Measurements from ENCODE around the gene AKR7A3. TPM values are rescaled to one million over a fixed set of nuclear protein-coding genes. Genes with fewer than 3 reads are reported as not detected.
A peak's percentile ranks its signal among the peaks of the same experiment; 100 is the strongest.

Gene AKR7A3
- total RNA-seq, 5 donors from 2014 or later (not counting 1 experiment from before 2014, with no cell fraction given), result 0.82 to 2.8 (median 1.1) TPM

GRCh38 chr1:19327301-19327700, 38.7 kb upstream of the AKR7A3 start:
- CTCF ChIA-PET, result no interaction called here
- Histone ChIP-seq H3K27ac (ENCODE audit: low read length) (no peak overlapping the region), H3K4me3 (ENCODE audit: control insufficient read depth in 1 of 2, extremely low read depth in 1 of 2, low read length in 1 of 2) (no peak overlapping the region), H3K9me3 (no peaks in the 10 kb centered on the region), H3K27me3 (replicated peaks in 1 of 2; ENCODE audit: control insufficient read depth in 2 of 2, extremely low read depth in 1 of 2, insufficient read depth in 2 of 2, low read length in 1 of 2) (no peaks in the 10 kb centered on the region), H3K4me1 (ENCODE audit: control insufficient read depth in 1 of 2, extremely low read depth in 1 of 2, insufficient read depth in 2 of 2, low read length in 2 of 2) (no peaks in the 10 kb centered on the region), H3K36me3 (ENCODE audit: control insufficient read depth in 2 of 2, extremely low read depth in 1 of 2, insufficient read depth in 1 of 2, low read length in 1 of 2) (peaks cover 9 to 11% of the 10 kb centered on the region in 2 donors)
- Mint-ChIP-seq H3K27me3 (no peaks in the 10 kb centered on the region), H3K4me3 (no peak overlapping the region), H3K27ac (no peak overlapping the region), H3K9me3 (no peaks in the 10 kb centered on the region), H3K36me3 (peaks cover 13% of the 10 kb centered on the region), H3K4me1 (peaks cover 0 to 5% (median 0%) of the 10 kb centered on the region in 3 donors)
- DNase-seq, result no peak
- POLR2A ChIA-PET, result no interaction called here
- 97% methylated on average over 8 of the region's 16 CpGs for WGBS (ENCODE audit: insufficient coverage)
- no peak for ATAC-seq (replicated peaks in 1 of 4)

GRCh38 chr1:19326748-19327065, 38.1 kb upstream of the AKR7A3 start:
- Mint-ChIP-seq H3K4me1 (peaks cover 0 to 5% (median 0%) of the 10 kb centered on the region in 3 donors), H3K27me3 (no peaks in the 10 kb centered on the region), H3K9me3 (no peaks in the 10 kb centered on the region), H3K4me3 (no peak overlapping the region), H3K36me3 (peaks cover 14% of the 10 kb centered on the region), H3K27ac (no peak overlapping the region)
- no peak overlapping the region for H3K27ac ChIP-seq (ENCODE audit: low read length)
- H3K36me3 ChIP-seq (ENCODE audit: control insufficient read depth in 2 of 2, extremely low read depth in 1 of 2, insufficient read depth in 1 of 2, low read length in 1 of 2), result peaks cover 9 to 11% of the 10 kb centered on the region in 2 donors
- H3K9me3 ChIP-seq, result no peaks in the 10 kb centered on the region
- POLR2A ChIA-PET, result no interaction called here
- H3K27me3 ChIP-seq (replicated peaks in 1 of 2; ENCODE audit: control insufficient read depth in 2 of 2, extremely low read depth in 1 of 2, insufficient read depth in 2 of 2, low read length in 1 of 2), result no peaks in the 10 kb centered on the region
- no peak for DNase-seq
- CTCF ChIA-PET, result interaction anchor here in 1 of 2 donors (0.9 kb wide), 1 partner anchor 14 kb away, joined by 3 read pairs; no protein-coding TSS in a partner anchor
- H3K4me1 ChIP-seq (ENCODE audit: control insufficient read depth in 1 of 2, extremely low read depth in 1 of 2, insufficient read depth in 2 of 2, low read length in 2 of 2), result no peaks in the 10 kb centered on the region
- H3K4me3 ChIP-seq (ENCODE audit: control insufficient read depth in 1 of 2, extremely low read depth in 1 of 2, low read length in 1 of 2), result no peak overlapping the region
- 94% methylated on average over 6 of the region's 6 CpGs for WGBS (ENCODE audit: insufficient coverage)
- no peak for ATAC-seq (replicated peaks in 1 of 4)

GRCh38 chr1:19325958-19326747, 37.6 kb upstream of the AKR7A3 start:
- Histone ChIP-seq H3K9me3 (no peaks in the 10 kb centered on the region), H3K36me3 (ENCODE audit: control insufficient read depth in 2 of 2, extremely low read depth in 1 of 2, insufficient read depth in 1 of 2, low read length in 1 of 2) (peaks cover 9 to 11% of the 10 kb centered on the region in 2 donors), H3K27ac (ENCODE audit: low read length) (no peak overlapping the region), H3K4me3 (ENCODE audit: control insufficient read depth in 1 of 2, extremely low read depth in 1 of 2, low read length in 1 of 2) (no peak overlapping the region), H3K4me1 (ENCODE audit: control insufficient read depth in 1 of 2, extremely low read depth in 1 of 2, insufficient read depth in 2 of 2, low read length in 2 of 2) (no peaks in the 10 kb centered on the region), H3K27me3 (replicated peaks in 1 of 2; ENCODE audit: control insufficient read depth in 2 of 2, extremely low read depth in 1 of 2, insufficient read depth in 2 of 2, low read length in 1 of 2) (no peaks in the 10 kb centered on the region)
- Mint-ChIP-seq H3K4me1 (peaks cover 0 to 5% (median 0%) of the 10 kb centered on the region in 3 donors), H3K4me3 (no peak overlapping the region), H3K27me3 (no peaks in the 10 kb centered on the region), H3K27ac (no peak overlapping the region), H3K9me3 (no peaks in the 10 kb centered on the region), H3K36me3 (peaks cover 14% of the 10 kb centered on the region)
- DNase-seq (no peak), ATAC-seq (replicated peaks in 1 of 4) (no peak)
- CTCF ChIA-PET, result interaction anchor here in 1 of 2 donors (0.9 kb wide), 1 partner anchor 15 kb away, joined by 3 read pairs; no protein-coding TSS in a partner anchor
- WGBS (ENCODE audit: insufficient coverage), result 91% methylated on average over 14 of the region's 32 CpGs
- POLR2A ChIA-PET, result no interaction called here

GRCh38 chr1:19325368-19325957, 36.9 kb upstream of the AKR7A3 start:
- Mint-ChIP-seq H3K27me3 (no peaks in the 10 kb centered on the region), H3K4me1 (peaks cover 0 to 5% (median 0%) of the 10 kb centered on the region in 3 donors), H3K36me3 (peaks cover 14% of the 10 kb centered on the region), H3K9me3 (no peaks in the 10 kb centered on the region), H3K4me3 (no peak overlapping the region), H3K27ac (no peak overlapping the region)
- Histone ChIP-seq H3K27ac (ENCODE audit: low read length) (no peak overlapping the region), H3K4me1 (ENCODE audit: control insufficient read depth in 1 of 2, extremely low read depth in 1 of 2, insufficient read depth in 2 of 2, low read length in 2 of 2) (no peaks in the 10 kb centered on the region), H3K27me3 (replicated peaks in 1 of 2; ENCODE audit: control insufficient read depth in 2 of 2, extremely low read depth in 1 of 2, insufficient read depth in 2 of 2, low read length in 1 of 2) (no peaks in the 10 kb centered on the region), H3K9me3 (no peaks in the 10 kb centered on the region), H3K36me3 (ENCODE audit: control insufficient read depth in 2 of 2, extremely low read depth in 1 of 2, insufficient read depth in 1 of 2, low read length in 1 of 2) (peaks cover 9 to 11% of the 10 kb centered on the region in 2 donors), H3K4me3 (ENCODE audit: control insufficient read depth in 1 of 2, extremely low read depth in 1 of 2, low read length in 1 of 2) (no peak overlapping the region)
- POLR2A ChIA-PET, result no interaction called here
- WGBS (ENCODE audit: insufficient coverage), result 84% methylated on average over 14 of the region's 19 CpGs
- CTCF ChIA-PET, result interaction anchor here in 1 of 2 donors (0.6 kb wide), 1 partner anchor 251 kb away, joined by 4 read pairs; no protein-coding TSS in a partner anchor
- ATAC-seq (replicated peaks in 1 of 4) (no peak), DNase-seq (no peak)

- H3K36me3 ChIP-seq (ENCODE audit: control insufficient read depth in 2 of 2, extremely low read depth in 1 of 2, insufficient read depth in 1 of 2, low read length in 1 of 2), result peaks cover 9 to 11% of the 10 kb centered on the region in 2 donors
- no peaks in the 10 kb centered on the region for H3K9me3 Mint-ChIP-seq
- POLR2A ChIA-PET, result no interaction called here
- H3K9me3 ChIP-seq, result no peaks in the 10 kb centered on the region
- H3K4me3 Mint-ChIP-seq, result no peak overlapping the region
- H3K27me3 ChIP-seq (replicated peaks in 1 of 2; ENCODE audit: control insufficient read depth in 2 of 2, extremely low read depth in 1 of 2, insufficient read depth in 2 of 2, low read length in 1 of 2), result no peaks in the 10 kb centered on the region
- peaks cover 14% of the 10 kb centered on the region for H3K36me3 Mint-ChIP-seq
- CTCF ChIA-PET, result no interaction called here
- no peak overlapping the region for H3K4me3 ChIP-seq (ENCODE audit: control insufficient read depth in 1 of 2, extremely low read depth in 1 of 2, low read length in 1 of 2)
- DNase-seq, result no peak
- ATAC-seq (replicated peaks in 1 of 4), result no peak
- H3K27ac Mint-ChIP-seq, result no peak overlapping the region
- H3K4me1 ChIP-seq (ENCODE audit: control insufficient read depth in 1 of 2, extremely low read depth in 1 of 2, insufficient read depth in 2 of 2, low read length in 2 of 2), result no peaks in the 10 kb centered on the region
- H3K27ac ChIP-seq (ENCODE audit: low read length), result no peak overlapping the region
- 97% methylated on average over 9 of the region's 9 CpGs for WGBS (ENCODE audit: insufficient coverage)
- no peaks in the 10 kb centered on the region for H3K27me3 Mint-ChIP-seq
- H3K4me1 Mint-ChIP-seq, result peaks cover 0 to 4% (median 0%) of the 10 kb centered on the region in 3 donors
These were observed 36.1 kb upstream of the AKR7A3 start for GRCh38 chr1:19324665-19324990.

GRCh38 chr1:19323987-19324664, 35.6 kb upstream of the AKR7A3 start:
- ATAC-seq (replicated peaks in 1 of 4) (peak in 1 of 4 experiments; percentile 8), DNase-seq (no peak)
- H3K27me3 ChIP-seq (replicated peaks in 1 of 2; ENCODE audit: control insufficient read depth in 2 of 2, extremely low read depth in 1 of 2, insufficient read depth in 2 of 2, low read length in 1 of 2), result no peaks in the 10 kb centered on the region
- 86% methylated on average over 13 of the region's 23 CpGs for WGBS (ENCODE audit: insufficient coverage)
- no peak overlapping the region for H3K27ac Mint-ChIP-seq
- H3K4me3 Mint-ChIP-seq, result no peak overlapping the region
- H3K4me1 ChIP-seq (ENCODE audit: control insufficient read depth in 1 of 2, extremely low read depth in 1 of 2, insufficient read depth in 2 of 2, low read length in 2 of 2), result no peaks in the 10 kb centered on the region
- ChIA-PET CTCF (no interaction called here), POLR2A (no interaction called here)
- peaks cover 14% of the 10 kb centered on the region for H3K36me3 Mint-ChIP-seq
- no peak overlapping the region for H3K4me3 ChIP-seq (ENCODE audit: control insufficient read depth in 1 of 2, extremely low read depth in 1 of 2, low read length in 1 of 2)
- peaks cover 9 to 11% of the 10 kb centered on the region in 2 donors for H3K36me3 ChIP-seq (ENCODE audit: control insufficient read depth in 2 of 2, extremely low read depth in 1 of 2, insufficient read depth in 1 of 2, low read length in 1 of 2)
- H3K27ac ChIP-seq (ENCODE audit: low read length), result no peak overlapping the region
- H3K9me3 ChIP-seq, result no peaks in the 10 kb centered on the region
- no peaks in the 10 kb centered on the region for H3K9me3 Mint-ChIP-seq
- H3K4me1 Mint-ChIP-seq, result no peaks in the 10 kb centered on the region
- no peaks in the 10 kb centered on the region for H3K27me3 Mint-ChIP-seq
